GM21390 (cell line): Measurements from ENCODE around the gene RAD51B.
"Not testable (repeated sequence)": the region's sequence is repeated elsewhere in the genome, so short reads cannot be mapped to it uniquely, and the experiment has no call there.

Source experiments
- ATAC-seq: cut with Tn5 transposase; IDR thresholded peaks from one replicate; pipeline ENCODE4 v1.9.1; 2021; ENCODE audit not compliant: unreplicated experiment

Gene RAD51B

GRCh38 chr14:68062651-68063050 is 243.1 kb downstream of the RAD51B start:
- ATAC-seq, result no peak

- ATAC-seq, result no peak
These were observed 245.7 kb downstream of the RAD51B start for GRCh38 chr14:68065322-68065721.

GRCh38 chr14:68074765-68075381 is 255.3 kb downstream of the RAD51B start:
- ATAC-seq, result no peak

- ATAC-seq, result no peak
These were observed 255.9 kb downstream of the RAD51B start for GRCh38 chr14:68075382-68076029.

- no peak for ATAC-seq
These were observed 256.9 kb downstream of the RAD51B start for GRCh38 chr14:68076451-68076850.

- no peak for ATAC-seq
These were observed 260.5 kb downstream of the RAD51B start for GRCh38 chr14:68079941-68080697.

GRCh38 chr14:68081489-68081888 is 261.9 kb downstream of the RAD51B start:
- ATAC-seq, result no peak

GRCh38 chr14:68082698-68083291 is 263.2 kb downstream of the RAD51B start:
- ATAC-seq, result no peak

- no peak for ATAC-seq
These were observed 264.7 kb downstream of the RAD51B start for GRCh38 chr14:68084256-68084655.

- ATAC-seq, result no peak
These were observed 266.2 kb downstream of the RAD51B start for GRCh38 chr14:68085742-68086141.

GRCh38 chr14:68088451-68088854 is 268.9 kb downstream of the RAD51B start:
- no peak for ATAC-seq

GRCh38 chr14:68089146-68089731 is 269.7 kb downstream of the RAD51B start:
- no peak for ATAC-seq

GRCh38 chr14:68094158-68094557 is 274.6 kb downstream of the RAD51B start:
- no peak for ATAC-seq

GRCh38 chr14:68094752-68095151 is 275.2 kb downstream of the RAD51B start:
- ATAC-seq, result no peak

- ATAC-seq, result no peak
These were observed 278.1 kb downstream of the RAD51B start for GRCh38 chr14:68097727-68098126.

- ATAC-seq, result no peak
These were observed 279.3 kb downstream of the RAD51B start for GRCh38 chr14:68098834-68099233.

- ATAC-seq, result no peak
These were observed 280.0 kb downstream of the RAD51B start for GRCh38 chr14:68099495-68100045.

- not testable (repeated sequence) for ATAC-seq
These were observed 282.2 kb downstream of the RAD51B start for GRCh38 chr14:68101715-68102301.

GRCh38 chr14:68103853-68104252 is 284.3 kb downstream of the RAD51B start:
- no peak for ATAC-seq

- no peak for ATAC-seq
These were observed 284.9 kb downstream of the RAD51B start for GRCh38 chr14:68104518-68104917.

- ATAC-seq, result no peak
These were observed 286.2 kb downstream of the RAD51B start for GRCh38 chr14:68105816-68106215.
